NK-92 (cell line): ENCODE data around the gene CPNE4.

Source experiments
- DNase-seq: peaks from one replicate; lab custom pipeline; 2025; ENCODE audit not compliant: unreplicated experiment; lab: John Stamatoyannopoulos, UW

The CPNE4 gene

GRCh38 chr3:131547585-131547984, 487.2 kb downstream of the CPNE4 start:
- no peak for DNase-seq

GRCh38 chr3:131546441-131546840, 488.4 kb downstream of the CPNE4 start:
- DNase-seq: no peak

DNA sequence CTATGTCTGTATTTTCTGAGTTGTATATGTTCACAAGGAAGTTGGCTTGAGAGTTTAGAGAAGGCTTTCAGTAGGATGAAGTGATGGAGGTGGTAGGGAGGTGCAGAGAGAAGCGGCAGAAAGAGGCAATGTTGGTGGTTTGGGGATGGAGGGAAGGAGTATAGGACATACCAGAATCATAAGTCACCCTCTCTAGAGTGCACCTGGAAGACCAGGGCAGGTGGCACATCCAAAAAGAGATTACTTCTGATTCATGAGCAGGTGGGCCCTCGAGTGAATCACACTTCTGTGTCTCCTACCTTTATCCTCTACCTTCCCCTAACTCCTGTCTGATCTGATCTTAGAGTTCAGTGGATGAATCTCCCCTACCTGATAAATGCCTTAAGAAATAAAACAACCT, 490.3 kb downstream of the CPNE4 start:
- DNase-seq: no peak

- no peak for DNase-seq
These were observed 491.1 kb downstream of the CPNE4 start for GRCh38 chr3:131543714-131544113.

GRCh38 chr3:131541288-131541687, 493.5 kb downstream of the CPNE4 start:
- DNase-seq: no peak

DNA sequence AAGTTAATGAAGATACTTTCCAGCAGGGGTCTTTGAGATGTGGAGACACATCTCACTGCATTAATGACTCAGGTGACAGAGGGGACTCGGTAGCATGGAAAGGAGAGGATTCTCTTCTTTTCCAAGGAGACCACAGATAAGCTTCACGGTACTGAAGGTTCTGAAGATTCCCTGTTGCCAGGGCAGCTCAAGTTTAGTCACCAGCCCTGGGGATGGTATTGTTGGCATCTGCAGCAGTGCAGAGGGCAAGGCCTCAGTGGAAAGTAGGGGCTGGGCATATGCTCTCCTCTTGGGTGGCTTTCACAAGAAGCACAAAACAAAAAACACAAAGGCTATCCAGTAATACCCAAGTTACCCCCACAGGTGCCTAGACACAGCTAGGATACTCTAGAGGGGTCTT, 494.0 kb downstream of the CPNE4 start:
- no peak for DNase-seq

DNA sequence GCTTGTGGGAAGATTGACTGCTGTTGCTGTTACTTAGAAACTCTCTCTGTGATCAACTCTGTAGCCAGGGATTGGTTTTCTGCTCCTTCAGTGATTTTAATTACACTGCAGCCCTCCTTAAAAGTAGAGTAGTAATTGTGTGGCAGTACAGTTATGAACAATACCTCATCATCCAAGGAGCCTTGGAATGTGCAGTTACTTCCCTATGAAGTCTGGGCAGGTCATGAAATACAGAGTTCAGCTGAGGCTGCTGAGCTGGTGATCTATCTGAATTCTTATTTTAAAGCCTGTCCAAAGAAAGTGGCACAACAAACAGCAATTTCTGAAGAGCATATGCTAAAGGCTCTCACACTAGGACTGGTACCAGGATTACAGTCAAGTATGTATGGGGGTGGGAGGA, 494.7 kb downstream of the CPNE4 start:
- no peak for DNase-seq

GRCh38 chr3:131538968-131539367, 495.8 kb downstream of the CPNE4 start:
- DNase-seq: no peak

- no peak for DNase-seq
These were observed 497.3 kb downstream of the CPNE4 start for GRCh38 chr3:131537531-131537930.

DNA sequence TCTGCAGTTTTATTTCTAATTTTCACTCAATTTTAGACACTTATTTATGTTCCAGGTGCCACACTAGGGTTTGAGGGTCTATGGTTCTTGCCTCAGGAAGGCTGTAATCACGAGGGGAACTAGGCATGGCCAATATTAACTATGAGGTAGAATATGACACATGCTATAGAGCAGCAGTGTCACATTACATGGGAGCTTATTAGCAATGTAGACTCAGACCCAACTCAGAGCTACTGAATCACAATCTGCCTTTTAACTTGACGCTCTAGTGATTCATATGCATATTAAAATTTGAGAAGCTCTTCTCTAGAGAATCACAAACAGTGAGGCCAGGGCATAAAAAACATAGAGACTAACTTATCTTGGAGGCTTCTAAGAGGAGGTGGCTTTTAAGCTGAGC, 499.2 kb downstream of the CPNE4 start:
- no peak for DNase-seq

DNA sequence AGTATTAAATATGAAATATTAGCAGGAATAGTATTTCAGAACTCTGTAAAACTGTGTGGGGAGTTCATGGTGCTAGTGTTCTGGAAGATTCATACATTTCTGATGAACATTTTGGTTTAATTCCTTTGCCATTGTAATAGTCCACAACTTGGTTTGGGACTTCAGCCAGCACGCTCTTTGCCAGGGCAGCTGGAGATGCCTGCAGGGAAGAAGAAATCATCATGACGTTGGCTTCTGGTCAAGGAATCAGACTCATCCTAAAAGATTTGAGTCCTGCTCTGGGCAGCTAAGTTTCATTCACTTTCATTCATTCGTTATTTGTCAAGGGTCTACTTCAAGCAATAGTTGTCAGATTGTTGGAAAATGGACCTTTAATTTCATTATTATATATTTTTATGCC, 499.7 kb downstream of the CPNE4 start:
- DNase-seq: no peak

GRCh38 chr3:131532645-131533044, 502.2 kb downstream of the CPNE4 start:
- DNase-seq: no peak

GRCh38 chr3:131530843-131531242, 504.0 kb downstream of the CPNE4 start:
- no peak for DNase-seq

DNA sequence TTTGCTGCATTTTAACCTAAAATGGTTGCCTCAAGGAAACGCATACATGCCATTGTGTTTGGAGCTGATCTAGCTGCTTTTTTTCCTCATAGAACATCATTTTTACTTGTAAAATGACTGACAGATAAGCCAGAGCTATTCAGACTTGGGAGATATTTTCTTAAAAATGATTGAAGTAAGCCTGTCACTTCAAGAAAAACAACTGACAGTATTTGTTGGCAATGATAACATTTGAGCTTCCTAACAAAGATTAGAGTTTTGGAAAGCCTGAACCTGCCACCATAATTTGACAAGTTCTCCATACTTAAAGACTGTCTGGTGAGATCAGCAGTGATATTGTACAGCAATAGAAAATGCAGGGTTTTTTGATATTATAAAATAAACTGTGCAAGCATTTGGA, 504.4 kb downstream of the CPNE4 start:
- DNase-seq: no peak

DNA sequence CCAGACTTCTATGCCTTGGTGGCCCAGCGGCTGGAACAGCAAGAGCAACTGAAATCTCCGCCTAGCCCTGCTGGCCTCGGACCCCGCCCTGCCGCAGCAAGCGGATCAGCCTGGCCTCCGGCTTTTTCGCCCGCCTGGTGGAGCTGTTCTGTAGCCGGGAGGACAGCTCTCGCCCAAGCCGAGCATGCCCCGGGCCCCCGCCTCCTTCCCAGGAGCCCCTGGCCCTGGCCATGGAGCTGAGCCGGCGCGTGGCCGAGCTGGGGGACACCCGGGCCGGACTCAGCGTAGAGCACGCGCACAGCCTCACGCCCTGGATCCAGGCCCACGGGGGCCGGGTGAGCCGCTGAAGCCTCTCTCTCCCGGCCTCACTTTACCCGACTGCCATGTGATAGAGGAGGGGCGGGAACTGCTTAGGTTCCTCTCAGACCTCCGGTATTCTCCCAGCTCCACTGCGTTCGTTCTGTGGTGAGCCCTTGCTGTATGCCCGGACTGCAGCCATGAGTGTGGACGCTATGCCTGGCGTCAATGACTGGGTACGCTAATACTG, 507.9 kb downstream of the CPNE4 start:
- no peak for DNase-seq

- DNase-seq: no peak
These were observed 516.1 kb downstream of the CPNE4 start for GRCh38 chr3:131518680-131519079.

- DNase-seq: no peak
These were observed 529.4 kb downstream of the CPNE4 start for GRCh38 chr3:131505421-131505820.

- no peak for DNase-seq
These were observed 531.5 kb downstream of the CPNE4 start for GRCh38 chr3:131503320-131503635.

- DNase-seq: no peak
These were observed 532.1 kb downstream of the CPNE4 start, which contains the start of gene MRPL3 for GRCh38 chr3:131502530-131503319. MRPL3 (minus strand) TSS chr3:131502971; CDS start chr3:131502821, 150 bp downstream.

DNA sequence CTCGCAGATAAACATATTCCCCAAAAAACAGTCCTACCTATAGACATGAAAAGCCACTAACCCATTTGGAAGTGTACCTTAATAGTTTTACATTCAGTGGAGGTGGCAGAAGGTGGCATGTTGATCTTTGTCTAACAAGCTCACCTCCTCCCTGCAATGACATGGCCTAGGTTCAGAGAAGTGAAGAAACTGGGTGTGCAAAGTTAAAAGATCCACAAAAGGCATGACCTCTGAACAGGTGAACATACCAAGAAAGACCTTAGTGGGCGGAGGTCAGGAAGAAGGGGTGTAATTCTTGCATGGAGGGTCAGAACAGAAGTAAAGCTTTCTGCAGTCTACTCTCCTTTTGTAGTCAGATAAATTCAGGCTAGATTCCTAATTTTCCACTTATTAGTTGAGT, 532.9 kb downstream of the CPNE4 start:
- DNase-seq: no peak

DNA sequence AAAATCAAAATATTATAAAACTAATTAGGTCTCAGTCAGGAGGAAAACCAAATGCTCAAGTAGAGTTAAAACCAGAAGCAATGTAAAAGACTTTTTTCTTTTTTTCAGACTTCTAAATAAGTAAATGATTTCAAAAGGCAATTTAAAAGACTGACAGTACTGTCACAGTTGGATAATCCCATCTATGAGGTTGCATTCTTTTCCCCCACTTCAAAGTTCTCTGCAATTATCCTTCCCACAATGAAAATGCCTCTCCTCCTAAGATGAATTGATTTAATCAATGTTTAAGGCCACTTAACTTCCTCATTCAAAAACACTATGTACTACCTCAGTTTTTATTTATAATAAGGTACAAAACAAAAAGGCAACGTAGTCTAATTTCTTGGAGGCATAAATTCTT, 540.1 kb downstream of the CPNE4 start:
- no peak for DNase-seq

DNA sequence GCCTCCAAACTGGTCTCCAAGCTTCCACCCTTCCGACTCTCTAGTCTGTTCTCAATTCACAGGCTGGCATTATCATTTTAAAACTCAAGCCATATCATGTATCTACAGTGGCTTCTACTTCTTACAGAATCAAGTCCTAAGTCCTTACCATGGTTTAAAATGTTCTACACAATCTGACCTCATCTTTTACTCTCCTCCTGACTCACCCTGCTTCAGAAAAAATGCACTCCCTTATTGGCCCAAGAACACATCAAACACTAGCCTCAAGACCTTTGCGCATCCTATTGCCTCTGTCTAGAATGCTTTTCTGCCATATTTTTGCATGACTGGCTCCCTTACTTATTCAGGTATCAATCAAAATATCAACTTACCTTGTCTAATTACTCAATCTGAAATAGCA, 543.0 kb downstream of the CPNE4 start:
- DNase-seq: no peak

DNA sequence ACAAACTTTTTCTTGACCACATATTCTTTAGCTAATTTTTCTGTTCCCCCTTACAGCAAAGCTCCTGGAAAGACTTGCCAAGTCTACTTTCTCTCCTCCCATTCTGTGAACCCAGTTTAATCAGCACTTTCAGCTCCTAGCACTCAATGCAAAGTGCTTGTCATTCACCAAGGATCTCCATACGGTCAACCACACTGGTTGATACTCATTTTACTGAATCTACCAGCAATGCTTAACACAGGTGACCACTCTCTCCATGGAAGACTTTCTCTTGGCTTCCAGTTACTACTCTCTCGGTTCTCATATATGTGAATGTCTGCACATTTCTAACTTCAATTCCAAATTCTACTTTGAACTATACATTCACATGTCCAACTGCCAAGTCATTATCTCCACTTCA, 543.7 kb downstream of the CPNE4 start:
- no peak for DNase-seq
